Heart left ventricle (tissue), 16 donors: ENCODE data around the gene SYNDIG1. TPM values are rescaled to one million over a fixed set of nuclear protein-coding genes. Genes with fewer than 3 reads are reported as not detected.

Experiments used
- ATAC-seq, 4 donors: fragments of 200-7000 bp; cut with Tn5 transposase; one replicate each; pipeline ENCODE4 v1.9.1; 2020 to 2022; ENCODE audit warnings: moderate library complexity in 4 of 4, mild to moderate bottlenecking in 3 of 4, moderate number of reproducible peaks in 1 of 4
- DNase-seq, 5 donors: peaks; one replicate each; pipeline ENCODE4 v3.0.0-alpha.2; 2020
- H3K27ac ChIP-seq, 12 donors: fragments of 200-600 bp; sonication (generic) in 4 of 12; one replicate each; pipeline versions ENCODE4 v1.5.0 to v1.8.0; 2016 to 2022; ENCODE audit warnings: mild to moderate bottlenecking in 2 of 12
- H3K27me3 ChIP-seq, 9 donors: fragments of 200-600 bp; sonication (generic) in 2 of 9; one replicate each; pipeline versions ENCODE4 v1.5.1 to v1.8.0; 2016 to 2022; ENCODE audit warnings: mild to moderate bottlenecking in 3 of 9
- H3K36me3 ChIP-seq, 9 donors: fragments of 200-600 bp; sonication (generic) in 2 of 9; one replicate each; pipeline versions ENCODE4 v1.5.0 to v1.8.0; 2018 to 2022; ENCODE audit warnings: mild to moderate bottlenecking in 2 of 9
- H3K4me1 ChIP-seq, 12 donors: fragments of 200-600 bp; sonication (generic) in 4 of 12; one replicate each; pipeline versions ENCODE4 v1.5.0 to v1.8.0; 2016 to 2022; ENCODE audit warnings: mild to moderate bottlenecking in 3 of 12
- H3K4me3 ChIP-seq, 12 donors: fragments of 200-600 bp; sonication (generic) in 4 of 12; one replicate each; pipeline versions ENCODE4 v1.5.0 to v1.8.0; 2017 to 2022; ENCODE audit warnings: mild to moderate bottlenecking in 9 of 12, moderate library complexity in 4 of 12
- H3K9me3 ChIP-seq, 12 donors: fragments of 200-600 bp; sonication (generic) in 4 of 12; one replicate each; pipeline versions ENCODE4 v1.5.0 to v1.8.0; 2016 to 2022; ENCODE audit warnings: mild to moderate bottlenecking in 1 of 12
- CTCF ChIP-seq, 12 donors: fragments of 200-600 bp; sonication (generic) in 4 of 12; IDR thresholded peaks; one replicate each; pipeline versions ENCODE4 v1.5.0 to v1.8.0; 2018 to 2022; ENCODE audit warnings: antibody characterized with exemption in 12 of 12, mild to moderate bottlenecking in 5 of 12
- POLR2A ChIP-seq, 2 donors: fragments of 450-650 bp; IDR thresholded peaks; one replicate each; pipeline ENCODE4 v1.6.1; 2017; ENCODE audit warnings: antibody characterized with exemption in 2 of 2, mild to moderate bottlenecking in 2 of 2, moderate library complexity in 2 of 2
- WGBS, 4 donors: extraction: QIAGEN DNeasy Blood & Tissue Kit in 2 of 4; methylation state at CpG; one replicate each; pipeline versions ENCODE4 v1.1.5 to v1.1.7; 2013 to 2018; 5-methylcytosine and 5-hydroxymethylcytosine counted together
- intact Hi-C, 10 donors: fragments of 100-400 bp; cut with DNase I; formaldehyde crosslinking; loops; one replicate each; pipeline versions ENCODE4 v1.11.1 to v1.14.2; 2022
- polyA plus RNA-seq, 2 donors: library from polyadenylated mRNA; stranded (reverse); fragments of 200-250 nt; gene quantifications; one replicate each; pipeline ENCODE4 v1.2.3, GENCODE V29; 2013
- total RNA-seq, 9 donors: library from RNA; depleted of rRNA in 2 of 9; stranded (reverse); fragments of >200 nt in 2 of 9; fragmentation: NEBNext Ultra II Directional in 3 of 9; extraction: Animal tissue kit (Norgen Biotek cat#: 25700) in 3 of 9; gene quantifications; one replicate each; pipeline versions ENCODE4 v1.1.0 to v1.2.4, GENCODE V29; 2016 to 2023
- donor health status: ischemic (EF 13 %, LVEDD 7.1; RV severe dilation, severe dysfunction).
- donor health status: healthy with polysubstance abuse.
- donor health status: DM: no; HTN: yes; CAD: no.
- donor health status: DM: no; HTN: no; CAD: no.
- donor health status: ischemic (EF 25% LVEDD 6.9; RV normal size, moderate dysfunction).
- donor health status: ischemic (EF 25% LVEDD 5.7; RV mildly dilated, moderate dysfunction).
- donor health status: healthy.
- donor health status: DM: yes; HTN: yes; CAD: no.
- donor health status: ischemic (EF 35%, LVEDD 5.7; RV mildly dilated, moderate dysfunction).
- donor health status: nonischemic (EF 11% LVEDD 7.7; RV severe dilation, severe dysfunction).
- donor health status: DM: yes; HTN: yes; CAD: no.
- donor health status: PGD.
- donor health status: ischemic (EF 29% LVEDD 5.4; RV normal size, mild dysfunction).
- donor health status: nonischemic (EF 23%, LVEDD 6.1; RV moderate dilation, normal function).

SYNDIG1 gene
- total and polyA plus RNA-seq, 11 donors = 8.4 to 41.8 (median 23.0) TPM

- no peak overlapping the region for H3K4me3 ChIP-seq
- TF ChIP-seq POLR2A (IDR thresholded peaks at IDR 0.05) (no peak), CTCF (IDR thresholded peaks at IDR 0.05) (no peak)
- H3K27me3 ChIP-seq = no peaks in the 10 kb centered on the region
- peaks cover 0 to 12% (median 0%) of the 10 kb centered on the region in 12 donors for H3K9me3 ChIP-seq
- ATAC-seq (no peak), DNase-seq (no peak)
- peaks cover 0 to 4% (median 0%) of the 10 kb centered on the region in 12 donors for H3K4me1 ChIP-seq
- H3K27ac ChIP-seq = no peak overlapping the region
- WGBS, 4 donors = 77 to 88% (median 82%) methylated on average over 13 of the region's 13 CpGs
- no peaks in the 10 kb centered on the region for H3K36me3 ChIP-seq
- intact Hi-C loops = loop anchor here in 2 of 10 donors (10.0 kb wide), 2 partner anchors 65 to 85 kb away; no protein-coding TSS in a partner anchor
These were observed 120.4 kb downstream of the SYNDIG1 start for GRCh38 chr20:24589815-24590177.

GRCh38 chr20:24590178-24590982, 121.0 kb downstream of the SYNDIG1 start:
- intact Hi-C loops = loop anchor here in 2 of 10 donors (10.0 kb wide), 2 partner anchors 64 to 84 kb away; no protein-coding TSS in a partner anchor
- 84 to 89% (median 86%) methylated on average over 37 of the region's 37 CpGs for WGBS, 4 donors
- Histone ChIP-seq H3K9me3 (peaks cover 0 to 12% (median 0%) of the 10 kb centered on the region in 12 donors), H3K27me3 (no peaks in the 10 kb centered on the region), H3K27ac (no peak overlapping the region), H3K36me3 (no peaks in the 10 kb centered on the region), H3K4me1 (peaks cover 0 to 4% (median 0%) of the 10 kb centered on the region in 12 donors), H3K4me3 (no peak overlapping the region)
- ATAC-seq (peak in 1 of 4 donors; percentile 13), DNase-seq (no peak)
- no peak for TF ChIP-seq POLR2A (IDR thresholded peaks at IDR 0.05)
- TF ChIP-seq CTCF (IDR thresholded peaks at IDR 0.05) = no peak

- Histone ChIP-seq H3K4me1 (no peaks in the 10 kb centered on the region), H3K9me3 (peaks cover 0 to 22% (median 0%) of the 10 kb centered on the region in 12 donors), H3K36me3 (no peaks in the 10 kb centered on the region), H3K27me3 (no peaks in the 10 kb centered on the region), H3K27ac (no peak overlapping the region), H3K4me3 (no peak overlapping the region)
- 63 to 77% (median 65%) methylated on average over 5 of the region's 5 CpGs for WGBS, 4 donors
- no peak for DNase-seq
- intact Hi-C loops = loop anchor here in 2 of 10 donors (10.0 kb wide), 2 partner anchors 58 to 78 kb away; no protein-coding TSS in a partner anchor
- no peak for TF ChIP-seq CTCF (IDR thresholded peaks at IDR 0.05)
- TF ChIP-seq POLR2A (IDR thresholded peaks at IDR 0.05) = no peak
- no peak for ATAC-seq
These were observed 127.6 kb downstream of the SYNDIG1 start for GRCh38 chr20:24597051-24597450.

- intact Hi-C loops = loop anchor here in 2 of 10 donors (10.0 kb wide), 2 partner anchors 56 to 76 kb away; no protein-coding TSS in a partner anchor
- Histone ChIP-seq H3K36me3 (no peaks in the 10 kb centered on the region), H3K4me3 (no peak overlapping the region), H3K4me1 (no peaks in the 10 kb centered on the region), H3K27ac (no peak overlapping the region), H3K9me3 (peaks cover 0 to 22% (median 0%) of the 10 kb centered on the region in 12 donors), H3K27me3 (no peaks in the 10 kb centered on the region)
- DNase-seq = no peak
- no peak for ATAC-seq
- TF ChIP-seq CTCF (IDR thresholded peaks at IDR 0.05) (no peak), POLR2A (IDR thresholded peaks at IDR 0.05) (no peak)
- 64 to 71% (median 69%) methylated on average over 2 of the region's 2 CpGs for WGBS, 4 donors
These were observed 128.9 kb downstream of the SYNDIG1 start for GRCh38 chr20:24598346-24598745.
